ENCODE data around the gene CACNA1C. TPM values are rescaled to one million over a fixed set of nuclear protein-coding genes. Genes with fewer than 3 reads are reported as not detected.
A peak's percentile ranks its signal among the peaks of the same experiment; 100 is the strongest.

CACNA1C gene
- total RNA-seq, 4 donors from 2014 or later: 1.4 to 3.7 (median 2.2) TPM

DNA sequence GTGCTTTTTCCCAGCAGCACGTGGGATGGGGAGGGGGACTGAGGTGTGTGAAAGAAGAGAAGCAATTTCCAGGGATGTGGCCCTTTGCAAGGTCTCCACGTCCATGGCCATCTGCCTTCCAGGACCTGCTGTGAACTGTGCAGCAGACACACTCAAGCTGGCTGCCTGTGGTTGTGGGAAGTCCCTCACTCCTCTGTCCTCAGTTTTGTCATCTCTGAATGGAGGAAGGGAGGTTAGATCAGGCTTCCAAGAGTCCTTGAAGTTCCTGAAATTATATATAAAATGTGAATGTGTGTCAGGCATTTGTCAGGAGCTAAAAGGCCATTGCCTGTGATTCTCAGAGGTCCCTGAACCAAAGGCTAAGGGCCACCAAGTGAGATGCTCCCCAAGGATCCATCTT is 328.2 kb downstream of the CACNA1C start:
- Histone ChIP-seq H3K36me3 (no peaks in the 10 kb centered on the region), H3K27ac (no peak overlapping the region), H3K27me3 (no peaks in the 10 kb centered on the region), H3K4me3 (no peak overlapping the region), H3K9me3 (no peaks in the 10 kb centered on the region), H3K4me1 (peaks cover 2% of the 10 kb centered on the region)
- TF ChIP-seq, protein P1, sequence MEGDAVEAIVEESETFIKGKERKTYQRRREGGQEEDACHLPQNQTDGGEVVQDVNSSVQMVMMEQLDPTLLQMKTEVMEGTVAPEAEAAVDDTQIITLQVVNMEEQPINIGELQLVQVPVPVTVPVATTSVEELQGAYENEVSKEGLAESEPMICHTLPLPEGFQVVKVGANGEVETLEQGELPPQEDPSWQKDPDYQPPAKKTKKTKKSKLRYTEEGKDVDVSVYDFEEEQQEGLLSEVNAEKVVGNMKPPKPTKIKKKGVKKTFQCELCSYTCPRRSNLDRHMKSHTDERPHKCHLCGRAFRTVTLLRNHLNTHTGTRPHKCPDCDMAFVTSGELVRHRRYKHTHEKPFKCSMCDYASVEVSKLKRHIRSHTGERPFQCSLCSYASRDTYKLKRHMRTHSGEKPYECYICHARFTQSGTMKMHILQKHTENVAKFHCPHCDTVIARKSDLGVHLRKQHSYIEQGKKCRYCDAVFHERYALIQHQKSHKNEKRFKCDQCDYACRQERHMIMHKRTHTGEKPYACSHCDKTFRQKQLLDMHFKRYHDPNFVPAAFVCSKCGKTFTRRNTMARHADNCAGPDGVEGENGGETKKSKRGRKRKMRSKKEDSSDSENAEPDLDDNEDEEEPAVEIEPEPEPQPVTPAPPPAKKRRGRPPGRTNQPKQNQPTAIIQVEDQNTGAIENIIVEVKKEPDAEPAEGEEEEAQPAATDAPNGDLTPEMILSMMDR (IDR thresholded peaks at IDR 0.05): no peak
- TF ChIP-seq EP300 (IDR thresholded peaks at IDR 0.05) (no peak), POLR2AphosphoS5 (IDR thresholded peaks at IDR 0.05) (no peak), POLR2A (IDR thresholded peaks at IDR 0.05) (no peak)
- whole genome bisulfite sequencing: 89% methylated on average over 2 of the region's 2 CpGs
- DNase-seq (ENCODE audit: low spot score in 2 of 2): peak in 1 of 2 donors; percentile 13

DNA sequence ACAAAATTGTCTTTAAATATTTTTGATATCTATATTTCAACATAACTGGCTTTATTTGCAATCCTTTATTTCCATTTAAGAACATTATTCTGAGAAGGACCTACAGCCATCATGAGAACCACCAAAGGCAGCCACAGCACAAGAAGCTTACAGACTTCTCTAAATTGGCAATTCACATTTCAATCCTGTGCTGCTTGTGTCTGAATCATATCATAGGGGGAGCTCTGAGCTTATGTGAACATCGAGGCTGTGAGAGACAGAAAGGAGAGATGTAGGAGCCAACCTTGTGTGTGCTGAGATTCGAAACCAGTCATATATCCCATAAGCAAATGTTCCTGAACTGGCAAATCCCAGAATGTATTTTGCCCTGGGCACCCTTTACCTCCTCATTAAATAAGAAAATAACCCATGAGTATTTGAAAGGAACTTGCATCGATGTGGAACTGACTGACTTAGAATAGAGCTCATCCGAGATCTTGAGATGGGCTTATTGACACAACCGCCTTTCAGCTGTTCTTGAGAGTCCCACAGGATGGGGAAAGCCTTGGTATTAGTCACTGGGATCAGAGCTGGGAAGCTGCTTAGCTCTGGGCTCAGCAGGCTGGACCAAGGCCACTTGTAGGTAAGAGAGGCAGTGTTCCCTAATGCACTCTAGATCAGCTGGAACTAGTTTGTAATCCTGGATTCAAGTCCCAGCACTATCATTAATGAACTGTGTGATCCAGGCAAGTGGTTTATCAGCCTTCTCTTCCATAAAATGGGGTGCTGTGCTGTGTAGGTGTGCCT is 329.8 kb downstream of the CACNA1C start:
- Histone ChIP-seq H3K27ac (no peak overlapping the region), H3K27me3 (no peaks in the 10 kb centered on the region), H3K9me3 (no peaks in the 10 kb centered on the region), H3K4me1 (peaks cover 2% of the 10 kb centered on the region), H3K4me3 (no peak overlapping the region), H3K36me3 (no peaks in the 10 kb centered on the region)
- WGBS: 67% methylated on average over 5 of the region's 5 CpGs
- TF ChIP-seq, protein P1 (IDR thresholded peaks at IDR 0.05): no peak
- no peak for TF ChIP-seq POLR2A (IDR thresholded peaks at IDR 0.05)
- TF ChIP-seq EP300 (IDR thresholded peaks at IDR 0.05): no peak
- TF ChIP-seq POLR2AphosphoS5 (IDR thresholded peaks at IDR 0.05): no peak
- DNase-seq (ENCODE audit: low spot score in 2 of 2): peak in 1 of 2 donors; percentile 13

DNA sequence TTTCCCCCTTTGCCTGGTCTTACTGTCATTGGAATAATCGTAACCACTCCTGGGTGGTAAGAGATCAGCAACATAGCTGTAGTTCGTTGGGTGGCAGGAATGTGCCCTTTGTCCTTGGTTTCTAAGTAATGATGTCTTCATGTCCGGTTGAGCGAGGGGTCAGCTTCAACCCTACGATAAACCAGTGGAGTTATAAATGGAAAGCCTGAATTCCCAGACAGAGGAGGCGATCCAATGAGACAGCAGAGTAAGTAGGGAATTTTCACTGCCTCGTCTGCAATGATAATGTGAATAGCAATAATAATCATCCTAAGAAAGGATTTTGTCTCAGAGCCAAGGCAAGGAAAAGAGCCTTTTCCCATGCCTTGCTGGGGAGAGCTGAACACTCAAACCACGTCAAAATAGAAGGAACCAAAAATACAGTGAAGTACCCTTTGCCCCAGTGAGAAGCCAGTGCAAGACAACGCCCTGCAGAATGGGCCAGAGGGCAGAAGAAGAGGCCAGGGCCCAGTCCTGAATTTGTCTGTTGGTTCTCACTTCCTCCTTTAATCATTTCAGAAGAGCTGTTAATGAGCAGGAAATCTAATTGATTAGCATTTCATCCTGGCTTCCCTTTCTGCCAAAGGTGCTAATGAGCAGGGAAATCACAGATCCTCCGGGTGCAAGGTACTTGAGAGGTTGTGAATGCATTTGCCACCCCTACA is 330.7 kb downstream of the CACNA1C start:
- Histone ChIP-seq H3K9me3 (no peaks in the 10 kb centered on the region), H3K4me1 (peaks cover 2% of the 10 kb centered on the region), H3K27ac (peak overlapping the region; percentile 17), H3K27me3 (no peaks in the 10 kb centered on the region), H3K36me3 (no peaks in the 10 kb centered on the region), H3K4me3 (no peak overlapping the region)
- no peak for TF ChIP-seq EP300 (IDR thresholded peaks at IDR 0.05)
- TF ChIP-seq POLR2AphosphoS5 (IDR thresholded peaks at IDR 0.05): no peak
- no peak for TF ChIP-seq POLR2A (IDR thresholded peaks at IDR 0.05)
- TF ChIP-seq, protein P1 (IDR thresholded peaks at IDR 0.05): no peak
- peak in 1 of 2 donors; percentile 22 for DNase-seq (ENCODE audit: low spot score in 2 of 2)
- 77% methylated on average over 10 of the region's 10 CpGs for WGBS

DNA sequence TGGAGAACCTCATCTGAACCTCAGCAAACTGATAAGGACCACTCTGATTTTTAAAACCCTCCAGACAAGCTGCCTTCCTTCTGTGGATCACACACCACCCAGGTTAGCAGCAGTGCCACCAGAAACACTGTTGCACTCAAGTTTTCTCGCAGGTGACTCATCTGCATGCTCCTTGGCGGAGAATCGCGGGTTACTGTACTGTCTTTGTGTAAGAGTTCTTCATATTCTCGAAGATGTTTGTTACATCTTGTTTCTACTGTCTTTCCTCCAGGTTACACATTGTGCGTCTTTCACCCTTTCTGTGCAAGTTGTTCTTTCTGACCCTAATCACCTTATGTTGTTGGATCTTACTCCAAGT is 331.2 kb downstream of the CACNA1C start:
- Histone ChIP-seq H3K27ac (peak overlapping the region; percentile 17), H3K9me3 (no peaks in the 10 kb centered on the region), H3K36me3 (no peaks in the 10 kb centered on the region), H3K4me3 (no peak overlapping the region), H3K4me1 (peaks cover 2% of the 10 kb centered on the region), H3K27me3 (no peaks in the 10 kb centered on the region)
- WGBS: 83% methylated on average over 6 of the region's 6 CpGs
- DNase-seq (ENCODE audit: low spot score in 2 of 2): no peak
- TF ChIP-seq POLR2AphosphoS5 (IDR thresholded peaks at IDR 0.05) (no peak), POLR2A (IDR thresholded peaks at IDR 0.05) (no peak), EP300 (IDR thresholded peaks at IDR 0.05) (no peak)
- TF ChIP-seq, protein P1 (IDR thresholded peaks at IDR 0.05): no peak

Data from suprapubic skin (tissue), 4 donors.